HCT116 (cell line): ENCODE data around the gene CLDN17. TPM values are rescaled to one million over a fixed set of nuclear protein-coding genes. Genes with fewer than 3 reads are reported as not detected.

ENCODE experiments used
- ATAC-seq: fragments of 200-7000 bp; cut with Tn5 transposase; 2 replicates; pipeline ENCODE4 v1.9.1; 2020; ENCODE audit warnings: mild to moderate bottlenecking, moderate library complexity
- BruUV-seq: library from RNA; stranded (reverse); fragments of 400-500 nt; replicated peaks from 2 replicates; lab custom pipeline; 2021; lab: Mats Ljungman, UMichigan
- CTCF ChIA-PET: fragments of 300-600 bp; sonication (Branson Sonifier 250); formaldehyde crosslinking; loops from one replicate; lab custom pipeline; 2021; ENCODE audit warnings: antibody characterized with exemption; lab: Charles Lee
- POLR2A ChIA-PET: fragments of 300-600, 350-600 bp; sonication (Branson Sonifier 250); formaldehyde crosslinking; loops from one replicate; lab custom pipeline; 2021; ENCODE audit warnings: antibody characterized with exemption; lab: Charles Lee
- RAD21 ChIA-PET, 2 experiments: fragments of 300-600 bp; sonication (Branson Sonifier 250); formaldehyde crosslinking; loops; one replicate each; lab custom pipeline; 2023; ENCODE audit warnings: low total read pairs in 2 of 2; ENCODE audit not compliant: uncharacterized antibody in 2 of 2, unreplicated experiment in 2 of 2, low non-redundant PET in 1 of 2; lab: Charles Lee
- DNase-seq: peaks from one replicate; pipeline ENCODE4 v3.0.0-alpha.2; 2010; ENCODE audit warnings: low read depth, low spot score
- H2AFZ ChIP-seq: fragments of 200-600 bp; shearing (Covaris generic), sonication (generic); 2 replicates; pipeline ENCODE4 v1.6.1; 2017; ENCODE audit warnings: low read depth, mixed run types, mixed read lengths, antibody characterized with exemption, low read length; ENCODE audit not compliant: poor library complexity, severe bottlenecking
- H3K27ac ChIP-seq: 2 replicates; pipeline ENCODE4 v1.5.1; 2012; ENCODE audit warnings: low read depth, low read length
- H3K27me3 ChIP-seq: fragments of 200-600 bp; sonication (generic); 2 replicates; pipeline ENCODE4 v1.6.1; 2016; ENCODE audit warnings: mixed run types, low read length, mixed read lengths; ENCODE audit not compliant: insufficient read depth
- H3K36me3 ChIP-seq, 2 experiments: fragments of 200-500 bp in 1 of 2; fragments of 200-600 bp in 1 of 2; sonication (Bioruptor generic) in 1 of 2; sonication (generic) in 1 of 2; 2 replicates each; pipeline versions ENCODE4 v1.5.1 to v1.6.1; 2014 to 2016; ENCODE audit warnings: low read length in 2 of 2, inconsistent platforms in 1 of 2, mixed read lengths in 1 of 2, mixed run types in 1 of 2; ENCODE audit not compliant: insufficient read depth in 2 of 2, control insufficient read depth in 1 of 2
- H3K4me1 ChIP-seq, 2 experiments: fragments of 200-600 bp in 1 of 2; sonication (generic) in 1 of 2; 2 replicates each; pipeline versions ENCODE4 v1.5.1 to v1.6.1; 2012 to 2017; ENCODE audit warnings: low read length in 2 of 2, inconsistent platforms in 1 of 2, mild to moderate bottlenecking in 1 of 2, mixed read lengths in 1 of 2, mixed run types in 1 of 2, moderate library complexity in 1 of 2; ENCODE audit not compliant: insufficient read depth in 2 of 2, control insufficient read depth in 1 of 2
- H3K4me2 ChIP-seq: fragments of 200-600 bp; sonication (generic); 2 replicates; pipeline ENCODE4 v1.6.1; 2017; ENCODE audit warnings: mixed run types, low read length, mixed read lengths
- H3K4me3 ChIP-seq, 2 experiments: fragments of 200-600 bp in 1 of 2; sonication (generic) in 1 of 2; replicated peaks in 1 of 2; 2 replicates each; pipeline ENCODE4 v1.5.1; 2011 to 2016; ENCODE audit warnings: low read length in 2 of 2, control low read depth in 1 of 2, low read depth in 1 of 2, mild to moderate bottlenecking in 1 of 2, mixed read lengths in 1 of 2, mixed run types in 1 of 2
- H3K79me2 ChIP-seq: fragments of 200-600 bp; sonication (generic); 2 replicates; pipeline ENCODE4 v1.6.1; 2017; ENCODE audit warnings: mild to moderate bottlenecking, mixed run types, low read length, moderate library complexity, mixed read lengths; ENCODE audit not compliant: insufficient read depth
- H3K9ac ChIP-seq: fragments of 200-600 bp; sonication (generic); 2 replicates; pipeline ENCODE4 v1.6.1; 2016; ENCODE audit warnings: low read length, mixed read lengths
- H3K9me2 ChIP-seq: fragments of 200-600 bp; sonication (generic), shearing (Covaris generic); 2 replicates; pipeline ENCODE4 v1.6.1; 2017; ENCODE audit warnings: mixed run types, mild to moderate bottlenecking, moderate library complexity; ENCODE audit not compliant: insufficient read depth
- H3K9me3 ChIP-seq, 2 experiments: fragments of 200-500 bp in 1 of 2; fragments of 200-600 bp in 1 of 2; sonication (Bioruptor generic) in 1 of 2; sonication (generic) in 1 of 2; 2 replicates each; pipeline ENCODE4 v1.6.1; 2014 to 2017; ENCODE audit warnings: low read length in 2 of 2, mixed read lengths in 2 of 2, inconsistent platforms in 1 of 2, low read depth in 1 of 2, mild to moderate bottlenecking in 1 of 2, mixed run types in 1 of 2, moderate library complexity in 1 of 2; ENCODE audit not compliant: control insufficient read depth in 1 of 2, insufficient read depth in 1 of 2
- H4K20me1 ChIP-seq: fragments of 200-600 bp; sonication (generic), shearing (Covaris generic); 2 replicates; pipeline ENCODE4 v1.6.1; 2017; ENCODE audit warnings: mixed run types, mild to moderate bottlenecking, moderate library complexity; ENCODE audit not compliant: insufficient read depth
- CTCF ChIP-seq, 3 experiments: fragments of 200-600 bp in 1 of 3; sonication (generic) in 1 of 3; IDR thresholded peaks in 2 of 3; conservative IDR thresholded peaks in 1 of 3; 2 replicates each; pipeline ENCODE4 v1.5.1; 2012 to 2017; ENCODE audit warnings: low read depth in 2 of 3, low read length in 2 of 3, antibody characterized with exemption in 1 of 3, borderline replicate concordance in 1 of 3, control low read depth in 1 of 3, mild to moderate bottlenecking in 1 of 3, mixed read lengths in 1 of 3, mixed run types in 1 of 3, moderate library complexity in 1 of 3; ENCODE audit not compliant: insufficient read depth in 1 of 3
- EGR1 ChIP-seq: IDR thresholded peaks from 2 replicates; pipeline ENCODE4 v1.6.1; 2012; ENCODE audit warnings: low read depth
- JUND ChIP-seq: IDR thresholded peaks from 2 replicates; pipeline ENCODE4 v1.6.1; 2012
- RAD21 ChIP-seq: IDR thresholded peaks from 2 replicates; pipeline ENCODE4 v1.6.1; 2012; ENCODE audit warnings: low read depth, mild to moderate bottlenecking
- TCF7L2 ChIP-seq: IDR thresholded peaks from 2 replicates; pipeline ENCODE4 v1.7.0; 2011; ENCODE audit warnings: borderline replicate concordance, inconsistent platforms; ENCODE audit not compliant: insufficient read depth, insufficient read length; ENCODE audit errors: extremely low read depth
- YY1 ChIP-seq: IDR thresholded peaks from 2 replicates; pipeline ENCODE4 v1.6.1; 2011; ENCODE audit warnings: low read length, low read depth, moderate library complexity, mild to moderate bottlenecking; ENCODE audit not compliant: insufficient replicate concordance; ENCODE audit errors: extremely low read depth
- intact Hi-C: fragments of 100-400 bp; cut with micrococcal nuclease; formaldehyde crosslinking; loops from 2 replicates; pipeline ENCODE4 v1.10.0; 2022
- total RNA-seq: library from RNA; stranded (reverse); gene quantifications from one replicate; pipeline ENCODE4 v1.2.1, GENCODE V29; 2021; ENCODE audit not compliant: unreplicated experiment

The CLDN17 gene
- total RNA-seq, 1 experiment from 2014 or later = not detected

GRCh38 chr21:30200000-30200399 is 33.4 kb upstream of the CLDN17 start (continued):
- TF ChIP-seq RAD21 (no peak), YY1 (no peak), TCF7L2 (no peak), JUND (no peak)

GRCh38 chr21:30194701-30195299 is 28.2 kb upstream of the CLDN17 start:
- Histone ChIP-seq H3K79me2 (no peaks in the 10 kb centered on the region), H3K9ac (no peak overlapping the region), H3K4me2 (no peak overlapping the region), H2AFZ (no peak overlapping the region), H3K9me3 (peaks cover 8 to 30% of the 10 kb centered on the region in 2 experiments; a peak in 3 of 4 replicates), H3K27me3 (no peaks in the 10 kb centered on the region), H3K9me2 (no peaks in the 10 kb centered on the region), H3K4me1 (no peaks in the 10 kb centered on the region), H3K36me3 (no peaks in the 10 kb centered on the region), H3K4me3 (no peak overlapping the region), H3K27ac (no peak overlapping the region), H4K20me1 (no peaks in the 10 kb centered on the region)
- TF ChIP-seq EGR1 (no peak), RAD21 (0 out of 2 replicates have a peak, but pooled peaks have one; percentile 6), CTCF (IDR thresholded peaks at IDR 0.05 in 2 of 3, conservative IDR thresholded peaks at IDR 0.05 in 1 of 3; ENCODE audit: borderline replicate concordance in 1 of 3, insufficient read depth in 1 of 3, low read depth in 2 of 3, low read length in 2 of 3) (peak in 2 of 3 experiments; percentile 16 to 44; a peak in 1 of 6 replicates)
- RAD21 ChIA-PET = no interaction called here
- POLR2A ChIA-PET = no interaction called here
- no peak for DNase-seq
- CTCF ChIA-PET = no interaction called here
- intact Hi-C loops = no loop called here
- no TSS peak for BruUV-seq
- no peak for ATAC-seq
